Stimulated activated CD8-positive, alpha-beta memory T cell treated with anti-CD3 and anti-CD28 coated beads, Interleukin-7, amount 100 ng/mL, for 48 hours (primary cell): ENCODE data around the gene PARD3.
A peak's percentile ranks its signal among the peaks of the same experiment; 100 is the strongest.
"Not testable (repeated sequence)": the region's sequence is repeated elsewhere in the genome, so short reads cannot be mapped to it uniquely, and the experiment has no call there.

Source experiments
- DNase-seq, 2 donors: peaks; one replicate each; pipeline ENCODE4 v3.0.0-alpha.2; 2020; ENCODE audit warnings: low read depth in 1 of 2; ENCODE audit errors: extremely low read depth in 1 of 2

PARD3 gene

DNA sequence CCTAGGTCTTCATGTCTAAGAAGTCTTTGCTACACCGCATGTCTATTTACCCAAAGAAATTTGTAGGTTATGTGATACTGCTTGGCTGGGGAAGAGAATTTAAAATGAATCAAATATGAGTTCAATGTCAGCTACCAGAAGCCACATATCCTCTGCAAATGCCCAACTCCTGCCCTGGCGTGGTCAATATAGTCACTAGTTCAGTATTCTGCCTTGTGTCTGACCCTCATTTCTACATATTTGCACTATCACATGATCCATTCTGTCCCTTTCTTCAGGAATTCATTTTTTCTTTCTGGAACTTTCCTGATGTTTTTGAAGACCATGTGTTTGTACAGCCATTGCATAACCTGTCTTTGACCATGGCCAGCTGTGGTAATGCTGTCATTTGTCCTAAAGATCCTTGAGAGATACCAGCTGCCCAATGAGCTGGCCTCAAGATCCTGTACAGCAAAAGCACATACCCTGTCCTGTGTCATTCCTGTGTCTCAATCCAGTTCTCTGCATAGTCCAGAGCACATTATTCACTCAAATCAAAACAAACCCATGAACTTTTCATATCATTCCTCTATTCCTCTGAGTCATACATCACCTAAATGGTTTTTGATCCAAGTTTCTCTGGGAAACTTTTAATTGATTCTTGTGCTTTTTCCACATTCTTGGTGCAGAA is 524.5 kb downstream of the PARD3 start:
- no peak for DNase-seq

DNA sequence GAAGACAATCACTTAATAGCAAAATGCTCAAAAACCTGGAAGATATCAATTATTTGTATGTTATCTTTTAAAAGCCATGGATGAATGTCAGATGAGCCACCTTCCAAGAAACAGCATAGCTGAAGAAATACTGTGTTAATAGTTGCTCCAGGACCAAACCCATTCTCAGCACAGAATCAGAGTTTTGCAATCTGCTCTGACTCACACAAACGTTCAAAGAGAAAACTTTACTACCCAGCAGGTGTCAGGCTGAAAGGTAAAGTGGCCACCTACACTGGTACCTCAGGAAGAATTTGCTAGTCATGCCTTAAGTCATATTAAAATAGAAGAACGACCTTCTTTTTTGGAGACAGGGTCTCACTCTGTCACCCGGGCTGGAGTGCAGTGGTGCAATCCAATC is 526.5 kb downstream of the PARD3 start:
- DNase-seq = no peak

- no peak for DNase-seq
These were observed 528.9 kb downstream of the PARD3 start for GRCh38 chr10:34286136-34286739.

- no peak for DNase-seq
These were observed 533.2 kb downstream of the PARD3 start for GRCh38 chr10:34281661-34282582.

- DNase-seq = no peak
These were observed 534.3 kb downstream of the PARD3 start for GRCh38 chr10:34280599-34281374.

GRCh38 chr10:34275626-34276130 is 539.4 kb downstream of the PARD3 start:
- no peak for DNase-seq

DNA sequence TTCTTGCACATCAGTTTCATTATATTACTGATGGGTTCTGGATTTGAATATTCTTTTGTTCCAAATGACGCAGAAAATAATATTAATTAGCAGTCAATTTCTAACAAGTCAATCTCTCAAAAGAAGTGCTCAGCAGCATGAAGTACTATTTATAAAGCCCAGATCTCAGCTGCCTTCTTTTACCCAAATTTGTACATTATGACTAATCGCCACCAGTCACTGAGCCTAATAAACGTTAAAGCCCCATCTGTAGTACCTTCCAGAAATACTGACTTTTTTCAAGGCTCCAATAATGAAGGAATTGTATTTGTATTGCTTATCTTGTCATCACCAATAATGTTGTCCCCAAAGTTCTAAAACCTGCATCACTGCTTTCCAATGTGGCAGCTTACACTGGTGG is 540.2 kb downstream of the PARD3 start:
- no peak for DNase-seq

DNA sequence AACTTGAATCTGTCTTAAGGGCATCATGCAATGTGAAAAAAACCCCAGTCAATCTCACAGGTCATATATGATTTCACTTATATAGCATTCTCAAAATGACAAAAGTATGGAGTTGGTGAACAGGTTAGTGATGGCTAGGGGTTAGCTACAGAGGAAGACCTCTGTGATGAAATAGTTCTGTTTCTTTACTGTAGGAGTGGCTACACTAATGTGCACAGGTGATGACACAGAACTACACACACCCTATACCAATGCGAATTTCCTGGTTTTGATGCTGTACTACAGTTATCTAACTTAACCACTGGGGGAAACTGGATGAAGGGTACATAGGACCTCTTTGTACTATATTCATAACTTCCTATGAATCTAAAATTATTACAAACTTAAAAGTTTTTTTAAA is 541.8 kb downstream of the PARD3 start:
- no peak for DNase-seq

GRCh38 chr10:34272316-34272715 is 542.8 kb downstream of the PARD3 start:
- no peak for DNase-seq

DNA sequence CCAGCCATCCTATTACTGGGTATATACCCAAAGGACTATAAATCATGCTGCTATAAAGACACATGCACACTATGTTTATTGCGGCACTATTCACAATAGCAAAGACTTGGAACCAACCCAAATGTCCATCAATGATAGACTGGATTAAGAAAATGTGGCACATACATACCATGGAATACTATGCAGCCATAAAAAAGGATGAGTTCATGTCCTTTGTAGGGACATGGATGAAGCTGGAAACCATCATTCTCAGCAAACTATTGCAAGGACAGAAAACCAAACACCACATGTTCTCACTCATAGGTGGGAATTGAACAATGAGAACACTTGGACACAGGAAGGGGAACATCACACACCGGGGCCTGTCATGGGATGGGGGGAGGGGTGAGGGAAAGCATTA is 546.7 kb downstream of the PARD3 start:
- not testable (repeated sequence) for DNase-seq

GRCh38 chr10:34262985-34263384 is 552.1 kb downstream of the PARD3 start:
- DNase-seq = no peak

DNA sequence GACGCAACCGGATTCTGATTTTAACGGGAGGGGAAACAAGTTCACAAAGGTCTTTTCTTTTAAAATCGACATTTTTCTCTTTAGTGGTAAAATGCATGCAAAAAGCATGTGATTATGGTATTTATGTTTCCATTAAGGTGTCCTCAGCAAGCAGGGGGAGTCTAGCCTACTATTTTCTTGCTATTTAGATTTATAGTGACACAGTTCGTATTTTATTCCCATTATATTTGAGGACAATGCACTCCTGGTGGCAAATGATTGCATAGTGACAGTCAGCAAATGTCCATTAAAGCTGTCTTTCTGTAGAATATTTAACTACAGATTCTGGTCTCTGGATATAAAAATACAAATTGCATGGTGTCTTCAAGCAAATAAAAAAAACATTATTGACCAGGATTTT is 554.2 kb downstream of the PARD3 start:
- DNase-seq = no peak

GRCh38 chr10:34256216-34256615 is 558.9 kb downstream of the PARD3 start:
- DNase-seq = no peak

DNA sequence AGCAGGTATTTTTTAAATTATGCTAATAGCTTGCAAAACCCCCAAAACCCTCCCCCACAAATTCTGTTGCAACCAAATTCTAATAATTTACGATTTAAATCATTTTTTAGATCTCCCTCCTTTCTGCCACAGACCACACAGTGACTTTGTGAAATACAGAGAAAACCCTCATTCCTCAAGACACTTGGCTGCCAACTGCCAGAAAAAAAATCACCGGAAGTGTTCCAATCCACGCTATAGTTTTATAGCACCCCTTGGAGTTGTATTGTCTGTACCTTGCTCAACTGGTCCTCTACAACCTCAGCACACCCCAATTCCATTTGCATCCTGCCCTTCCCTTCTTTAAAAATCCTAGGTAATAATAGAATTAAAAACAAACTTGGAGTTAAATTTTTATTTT is 560.1 kb downstream of the PARD3 start:
- DNase-seq = no peak

DNA sequence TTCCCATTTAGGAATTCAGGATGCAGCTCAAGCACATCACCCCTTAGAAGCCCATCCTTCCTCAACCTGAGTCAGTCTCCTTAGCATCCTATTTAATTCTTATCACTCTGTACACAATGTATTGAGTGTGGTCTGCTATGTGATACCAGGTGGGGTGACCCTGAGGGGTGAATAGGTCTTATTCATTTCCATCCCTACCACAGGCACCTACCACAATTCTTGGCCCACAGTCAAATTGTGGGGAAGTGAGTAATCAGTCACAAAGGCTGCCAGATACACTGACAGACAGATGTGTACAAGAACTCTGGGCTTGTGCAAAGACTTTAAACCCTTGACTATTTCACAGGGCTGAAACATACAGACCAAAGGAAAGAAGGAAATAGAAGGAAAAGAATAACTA is 560.5 kb downstream of the PARD3 start:
- DNase-seq = peak in 1 of 2 donors; percentile 19

- DNase-seq = no peak
These were observed 563.0 kb downstream of the PARD3 start for GRCh38 chr10:34252111-34252510.

- DNase-seq = no peak
These were observed 563.9 kb downstream of the PARD3 start for GRCh38 chr10:34251177-34251576.

DNA sequence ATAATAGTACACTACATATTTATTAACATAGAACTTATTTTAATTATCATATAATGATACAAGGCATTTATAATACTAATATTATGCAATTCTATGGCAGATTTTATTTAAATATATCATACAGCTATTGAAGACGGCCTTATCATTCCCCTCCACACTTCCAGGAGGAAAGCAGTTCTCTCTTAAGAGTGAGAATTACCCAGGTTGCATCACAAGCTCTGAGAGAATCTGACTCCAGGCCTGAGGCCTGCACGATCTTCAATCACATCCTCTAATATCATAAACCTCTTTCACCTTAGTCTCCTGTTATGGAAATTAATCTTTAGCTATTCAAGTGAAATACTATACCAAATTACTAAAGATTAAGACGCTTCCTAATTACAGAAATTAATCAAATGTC is 564.4 kb downstream of the PARD3 start:
- no peak for DNase-seq

GRCh38 chr10:34249634-34250033 is 565.5 kb downstream of the PARD3 start:
- no peak for DNase-seq

DNA sequence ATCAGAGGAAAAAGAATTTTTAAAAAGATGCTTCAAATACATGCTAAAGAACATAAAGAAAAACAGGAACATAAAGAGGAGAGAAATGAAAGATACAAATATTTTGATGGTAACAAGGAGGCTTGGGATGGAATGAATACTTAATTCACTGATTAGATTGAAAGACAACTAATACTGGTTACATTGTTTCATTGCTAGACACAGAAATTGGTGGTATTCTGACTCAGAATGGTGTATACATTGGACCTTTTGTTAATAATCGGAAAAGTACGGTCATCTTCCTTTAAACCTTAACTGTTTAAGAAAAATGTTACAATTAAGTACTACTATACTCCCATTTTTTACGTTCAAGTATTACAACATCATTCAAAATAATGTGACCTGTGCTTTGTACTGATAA is 567.5 kb downstream of the PARD3 start:
- no peak for DNase-seq
